ENCODE data around the gene VIPR2.

VIPR2 gene

DNA sequence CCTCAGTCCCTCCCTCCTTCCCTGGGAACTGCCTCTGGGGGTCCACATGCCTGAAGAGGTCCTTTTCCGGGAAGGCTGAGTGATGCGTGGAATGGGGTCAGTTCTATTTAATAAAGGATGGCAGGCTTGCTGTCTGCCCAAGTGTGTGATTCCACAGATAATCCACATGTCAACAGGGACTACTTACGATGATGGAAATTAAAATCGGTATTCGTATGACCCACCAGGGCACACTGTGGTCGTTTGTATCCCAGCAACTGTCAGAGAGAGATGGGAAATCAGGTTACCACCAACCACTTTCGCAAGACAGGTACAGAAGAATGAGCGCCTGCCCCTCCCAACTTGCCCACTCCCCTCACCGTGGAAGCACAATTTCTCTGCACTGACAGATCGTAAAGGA is 110.3 kb downstream of the VIPR2 start:
- no peak for DNase-seq

DNA sequence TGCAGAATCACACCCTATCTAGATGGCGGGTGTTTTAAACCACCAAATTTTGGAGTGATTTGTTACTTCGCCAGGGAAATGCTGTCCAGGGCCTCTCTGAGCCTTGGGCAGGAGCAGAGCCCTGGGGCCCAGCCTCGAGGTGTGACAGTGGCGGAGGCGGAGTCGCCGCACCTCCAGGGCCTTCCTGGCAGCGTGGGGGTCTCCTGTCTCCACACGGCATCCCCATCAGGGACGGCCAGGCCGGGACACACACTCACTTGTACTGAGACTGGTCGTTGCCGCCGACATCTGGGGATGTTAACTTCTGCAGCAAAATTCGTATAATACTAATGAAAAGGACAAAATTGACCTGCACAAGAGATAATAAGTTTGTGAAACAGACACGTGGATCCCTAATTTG is 110.7 kb downstream of the VIPR2 start:
- no peak for DNase-seq

DNA sequence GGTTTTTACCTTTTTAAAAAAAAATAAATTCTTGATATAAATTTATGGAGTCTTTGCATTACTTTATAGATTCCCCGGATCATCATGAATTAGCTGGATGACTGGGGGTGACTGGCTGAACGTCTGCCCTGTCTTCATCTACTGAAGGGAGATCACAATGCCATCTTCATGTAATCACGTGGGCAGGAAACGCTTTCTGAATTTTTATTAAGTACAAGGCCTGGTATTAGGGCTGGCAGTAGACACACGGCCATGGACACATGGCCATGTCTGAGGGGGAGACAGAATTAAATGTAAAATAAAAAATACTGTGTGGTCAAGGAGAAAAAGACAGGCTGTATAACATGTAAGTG is 111.2 kb downstream of the VIPR2 start:
- no peak for DNase-seq

GRCh38 chr7:159032753-159033472 is 111.8 kb downstream of the VIPR2 start:
- DNase-seq = no peak

DNA sequence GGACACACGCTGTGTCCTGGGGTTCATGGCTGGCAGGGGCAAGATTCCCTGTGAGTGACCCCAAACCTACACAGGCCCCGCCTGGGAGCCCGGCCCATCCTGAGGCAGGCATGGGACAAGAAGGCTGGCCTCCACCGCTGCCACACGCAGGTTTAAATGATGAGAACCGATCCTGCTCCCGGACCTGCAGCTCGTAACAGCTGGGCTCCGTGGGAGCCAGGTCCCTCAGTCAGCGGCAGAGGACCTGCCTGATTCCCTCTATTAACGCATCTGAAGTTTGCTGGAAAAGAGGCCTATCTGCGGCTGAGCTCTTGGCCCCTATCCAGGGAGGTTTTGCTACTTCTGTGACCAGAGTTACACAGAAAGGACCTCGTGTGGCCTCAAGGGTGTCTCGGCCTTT is 112.3 kb downstream of the VIPR2 start:
- no peak for DNase-seq

DNA sequence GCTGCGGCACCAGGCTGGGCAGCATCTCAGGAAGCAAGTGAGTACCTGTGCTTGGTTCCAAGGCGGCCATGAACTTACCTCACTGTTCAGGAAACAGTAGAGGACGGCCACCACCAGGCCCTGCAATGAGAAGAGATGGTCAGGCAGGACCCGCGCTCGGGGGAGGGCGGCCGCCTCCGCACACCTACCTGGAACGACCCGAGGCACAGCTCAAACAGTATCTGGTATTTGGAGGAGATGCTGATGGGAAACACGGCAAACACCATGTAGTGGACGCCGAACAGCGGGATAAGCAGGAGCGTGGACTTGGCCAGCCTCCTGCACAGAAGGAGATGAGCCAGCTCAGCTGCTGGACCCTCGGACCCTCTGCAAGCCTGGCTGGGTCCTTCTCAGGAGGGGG is 112.9 kb downstream of the VIPR2 start:
- no peak for DNase-seq

- no peak for DNase-seq
Measured at GRCh38 chr7:159031135-159031701, 113.4 kb downstream of the VIPR2 start.

DNA sequence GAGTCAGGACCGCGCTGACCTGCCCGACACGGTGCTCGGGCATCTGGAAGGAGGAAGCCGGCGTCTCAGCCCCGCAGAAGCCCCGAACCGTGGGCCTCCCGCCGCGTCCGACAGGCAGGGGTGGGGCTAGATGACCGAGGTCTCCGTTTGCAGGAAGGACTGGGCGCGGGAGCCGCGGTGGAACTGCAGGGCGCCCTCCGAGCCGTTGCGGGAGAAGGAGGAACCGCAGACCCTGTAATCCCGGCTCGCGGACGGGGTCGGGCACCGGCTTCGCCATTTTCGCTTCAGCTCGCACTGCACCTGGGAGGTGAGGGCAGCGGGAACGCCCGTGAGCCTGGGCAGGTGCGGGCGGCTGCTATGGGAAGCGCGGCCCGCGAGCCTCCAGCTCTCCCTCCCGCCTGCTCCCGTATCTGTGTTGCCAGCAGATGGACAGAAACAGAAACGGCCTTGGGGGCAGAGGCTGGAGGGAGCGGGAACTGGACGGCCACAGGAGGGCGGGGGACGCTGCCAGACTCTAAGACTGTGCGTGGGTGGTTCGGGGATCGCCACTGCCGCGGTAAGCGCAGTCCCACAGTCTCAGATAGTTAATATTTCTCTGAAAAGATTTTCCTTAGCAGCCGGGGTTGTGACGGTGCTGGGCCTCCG is 114.1 kb downstream of the VIPR2 start:
- no peak for DNase-seq

DNA sequence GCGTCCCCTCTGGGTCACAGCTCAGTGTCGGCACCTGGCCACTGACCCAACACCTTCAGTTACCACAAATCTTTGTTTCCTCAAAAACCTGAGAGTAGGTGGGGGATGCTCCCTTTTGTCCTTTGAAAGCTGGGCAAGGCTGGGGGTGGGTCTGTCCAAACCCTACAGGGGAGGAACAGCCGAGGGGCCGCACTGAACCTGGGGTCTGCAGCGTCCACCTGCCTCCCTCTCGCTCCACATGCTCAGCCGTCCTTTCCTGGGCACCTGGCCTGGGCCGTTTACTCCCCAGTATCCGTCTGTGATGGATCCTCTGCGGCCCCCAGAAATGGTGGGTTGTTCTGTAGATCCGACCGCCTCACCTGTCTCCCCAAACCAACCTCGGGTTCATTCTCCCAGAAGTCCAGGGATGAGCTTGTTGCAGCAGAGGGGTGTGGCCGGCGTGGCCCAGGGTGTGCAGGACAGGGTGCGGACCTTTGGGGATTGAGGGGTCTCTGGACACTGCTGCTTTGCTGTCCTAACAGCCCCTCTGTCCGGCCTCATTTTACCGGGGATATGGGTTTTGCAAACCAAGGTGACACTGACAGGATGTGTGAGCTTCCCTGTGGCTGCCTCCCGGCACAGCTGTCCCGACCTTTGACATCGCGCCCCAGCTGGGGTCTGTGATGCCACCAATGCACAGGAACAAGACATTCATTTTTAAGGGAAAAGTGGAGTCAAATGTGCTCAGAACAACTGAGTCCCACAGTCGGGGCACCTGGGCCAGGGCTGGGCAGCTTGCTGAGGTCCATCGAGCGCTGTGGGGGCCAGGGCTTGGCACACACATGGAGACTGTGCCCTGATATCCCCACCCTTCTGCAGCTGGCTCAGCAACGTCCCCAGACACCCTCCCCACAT is 115.9 kb downstream of the VIPR2 start:
- no peak for DNase-seq

DNA sequence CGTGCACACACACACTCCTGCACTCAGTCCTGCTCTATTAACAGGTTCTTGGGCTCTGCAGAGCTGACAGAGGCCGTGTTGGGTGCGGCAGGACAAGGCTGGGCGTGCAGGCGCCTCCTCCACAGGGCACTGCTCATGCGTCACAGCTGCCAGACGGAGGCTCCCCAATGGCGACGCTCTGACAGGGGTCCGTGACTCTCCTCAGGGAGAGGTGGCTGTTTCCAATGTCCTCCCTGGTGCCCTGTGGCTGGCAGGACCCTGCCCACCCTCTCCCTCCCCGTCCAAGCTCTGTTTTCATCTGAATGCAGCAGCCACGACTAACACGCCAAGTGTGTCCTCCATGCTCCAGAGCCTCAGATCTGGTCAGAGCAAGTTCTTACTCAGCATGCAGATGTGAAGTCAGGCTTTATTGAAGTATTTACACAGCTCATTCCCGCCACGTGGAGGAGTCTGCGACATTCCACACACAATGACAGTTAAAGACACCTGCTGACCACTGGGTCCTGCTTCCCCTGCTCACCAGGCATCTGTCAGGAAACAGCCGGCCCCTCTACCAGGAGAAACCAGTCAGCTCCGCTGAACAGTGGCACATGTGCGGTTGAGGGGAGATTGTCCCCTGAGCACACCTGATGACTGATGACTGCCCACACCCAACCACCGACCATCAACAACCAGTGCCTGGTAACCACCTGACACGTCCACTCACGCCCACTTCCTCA is 116.7 kb downstream of the VIPR2 start:
- DNase-seq = peak; percentile 34

- DNase-seq = peak; percentile 34
Measured at GRCh38 chr7:159027056-159027788, 117.4 kb downstream of the VIPR2 start.

DNA sequence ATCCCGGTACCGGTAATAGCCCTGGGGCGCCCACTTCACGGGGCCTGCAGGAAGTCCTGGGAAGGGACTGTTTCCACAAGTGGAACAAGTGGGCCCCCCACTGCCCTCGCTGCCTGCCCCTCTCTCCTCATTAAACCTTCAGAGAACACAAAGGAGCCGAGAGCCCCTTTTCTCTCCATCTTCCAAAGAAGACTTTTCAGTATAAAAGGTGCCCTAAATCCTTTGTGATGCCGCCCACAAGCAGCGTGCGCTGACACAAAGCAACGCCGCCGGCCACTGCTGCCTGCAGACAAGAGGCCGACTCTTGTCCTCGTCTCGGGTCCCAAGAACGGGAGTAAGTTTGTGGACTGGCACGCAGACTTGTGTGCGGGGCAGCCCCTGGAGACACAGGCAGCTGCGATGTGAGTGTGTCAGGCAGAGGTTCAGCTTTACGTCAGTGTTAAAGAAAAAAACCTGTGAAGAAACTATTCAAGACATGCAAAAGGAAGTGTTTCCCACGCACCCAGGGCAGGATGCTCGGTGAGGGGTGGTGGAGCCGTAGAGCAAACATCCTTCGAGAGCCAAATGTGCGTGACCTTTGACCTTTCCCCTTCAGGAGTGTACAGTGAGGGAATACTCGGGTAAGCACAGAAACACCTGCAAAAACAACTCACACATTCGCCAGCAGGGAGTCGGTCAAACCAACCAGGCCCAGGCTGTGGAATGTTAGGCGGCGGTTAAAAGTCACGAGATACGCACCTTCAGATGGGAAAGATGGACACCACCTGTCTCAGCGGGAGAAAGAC is 118.2 kb downstream of the VIPR2 start:
- no peak for DNase-seq

DNA sequence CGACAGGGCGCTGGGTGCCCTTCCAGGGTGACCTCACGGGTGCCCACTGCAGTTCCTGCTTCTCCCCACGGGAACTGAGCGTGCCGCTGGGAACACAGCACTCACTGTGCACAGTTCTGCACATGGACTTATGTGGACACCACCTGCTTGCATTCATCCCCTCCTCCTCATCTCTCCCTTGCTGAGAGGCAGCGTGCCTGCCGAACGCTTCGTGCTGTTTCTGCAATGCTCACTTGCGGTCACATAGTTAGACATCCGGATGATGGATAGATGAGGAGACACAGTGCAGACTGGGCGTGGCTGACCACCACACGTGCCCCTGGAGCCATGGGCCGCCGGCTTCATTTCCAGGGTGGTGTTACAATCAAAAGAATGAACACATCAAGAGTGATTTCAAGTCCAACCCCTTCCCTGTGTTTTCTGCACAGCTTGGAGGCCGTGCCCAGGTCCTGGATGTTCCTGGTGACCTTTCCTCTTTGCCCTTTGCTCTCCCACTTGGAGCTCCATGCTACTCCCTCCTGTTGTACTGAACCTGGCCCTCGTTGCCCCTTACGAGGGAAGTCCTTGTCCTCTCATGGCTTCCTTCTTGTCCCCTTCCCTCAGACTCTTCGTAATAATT is 119.4 kb downstream of the VIPR2 start:
- DNase-seq = no peak

- DNase-seq = no peak
Measured at GRCh38 chr7:159024280-159024951, 120.3 kb downstream of the VIPR2 start.

- DNase-seq = no peak
Measured at GRCh38 chr7:159023746-159024145, 120.9 kb downstream of the VIPR2 start.

DNA sequence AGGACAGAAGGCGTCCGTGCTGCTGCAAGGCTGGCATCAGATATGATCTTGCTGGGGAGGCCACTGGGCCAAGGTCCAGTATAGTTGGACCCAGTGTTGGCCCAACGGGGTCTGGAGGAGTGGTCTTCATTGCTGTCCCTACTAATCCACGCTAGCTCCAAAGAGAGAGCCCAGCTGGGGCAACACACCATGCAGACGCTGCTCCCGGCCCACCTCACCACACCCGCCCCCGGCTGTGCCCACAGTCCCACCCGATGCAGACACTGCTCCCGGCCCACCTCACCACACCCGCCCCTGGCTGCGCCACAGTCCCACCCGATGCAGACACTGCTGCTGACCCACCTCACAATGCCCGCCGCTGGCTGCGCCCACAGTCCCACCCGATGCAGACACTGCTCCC is 121.5 kb downstream of the VIPR2 start:
- DNase-seq = no peak

DNA sequence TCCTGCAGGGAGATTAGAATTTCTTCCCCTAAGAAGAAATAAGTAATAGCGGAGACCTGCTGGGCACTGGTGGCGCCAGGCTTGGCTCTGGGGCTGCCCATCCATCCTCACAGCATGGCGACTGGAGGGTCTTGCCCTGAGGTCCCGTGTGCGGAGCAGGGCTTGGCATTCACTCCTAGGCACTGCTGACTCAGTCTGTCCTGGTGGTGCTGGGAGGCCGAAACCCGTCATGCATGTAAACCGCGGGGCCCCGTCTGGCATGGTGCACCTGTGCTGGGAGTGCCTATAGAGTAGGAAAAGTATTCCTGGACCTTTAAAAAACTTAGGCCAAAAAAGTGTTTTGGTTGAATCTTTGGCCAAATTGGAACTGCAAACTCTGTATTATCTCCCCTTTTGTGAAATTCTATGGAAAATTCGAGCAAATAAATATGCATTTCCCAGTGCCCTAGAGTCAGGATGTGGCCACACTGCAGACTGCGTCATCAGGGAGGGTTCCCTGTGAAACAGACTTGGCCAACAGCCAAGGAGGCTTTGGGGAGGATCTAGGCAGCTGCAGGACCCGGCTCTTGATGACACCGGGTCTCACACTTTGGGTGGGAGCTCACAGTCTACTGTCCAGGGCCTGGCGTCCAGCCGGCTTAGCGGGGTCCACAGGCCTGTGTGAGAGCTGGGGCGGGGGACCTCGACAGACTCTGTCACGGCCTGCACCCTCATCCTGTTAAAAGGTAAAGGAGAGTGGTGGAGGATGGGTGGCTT is 122.3 kb downstream of the VIPR2 start:
- no peak for DNase-seq

DNA sequence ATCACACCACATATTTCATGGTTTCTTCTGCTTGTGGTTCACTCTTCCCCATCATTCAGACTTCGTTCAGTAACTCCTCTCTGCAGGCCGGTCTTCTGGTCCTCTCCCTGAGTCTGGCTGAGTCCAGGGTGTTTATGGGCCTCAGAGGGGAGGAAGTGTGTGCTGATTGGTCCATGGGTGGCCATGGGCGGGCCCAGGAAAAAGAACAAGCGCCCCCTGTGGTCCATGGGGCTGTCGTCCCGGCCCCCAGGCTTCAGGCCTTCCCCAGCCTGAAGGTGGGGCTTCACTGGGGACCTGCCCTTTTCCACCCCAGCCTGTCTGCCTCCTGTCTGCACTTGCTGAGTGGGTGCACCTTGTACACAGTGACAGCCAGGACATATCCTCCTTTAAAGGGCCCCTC is 123.7 kb downstream of the VIPR2 start:
- no peak for DNase-seq

DNA sequence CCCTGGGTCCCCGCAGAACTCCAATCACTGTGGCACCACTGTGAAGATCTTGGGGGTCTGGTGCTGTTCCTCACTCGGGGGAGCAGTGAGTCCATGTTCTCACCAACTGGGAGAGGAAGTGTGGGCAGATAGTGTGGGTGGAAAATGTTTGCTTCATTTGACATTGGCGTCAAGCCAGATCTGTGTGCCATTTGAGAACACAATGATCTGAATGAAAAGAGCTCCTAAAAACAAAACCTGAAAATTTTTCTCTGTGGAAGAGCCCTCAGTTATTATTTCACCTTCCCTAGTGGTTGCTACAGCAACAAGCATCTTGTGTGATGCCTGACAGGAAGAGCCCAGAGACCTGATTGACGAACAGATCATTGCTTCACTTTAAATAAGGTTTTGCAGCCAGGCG is 125.6 kb downstream of the VIPR2 start:
- DNase-seq = no peak

- no peak for DNase-seq
Measured at GRCh38 chr7:159017741-159018140, 126.9 kb downstream of the VIPR2 start.
